ENCODE data around the gene CHMP2A. TPM values are rescaled to one million over a fixed set of nuclear protein-coding genes. Genes with fewer than 3 reads are reported as not detected.

The CHMP2A gene
- total and polyA plus RNA-seq, 2 of the 13 experiments (the other 11 are each of a cell fraction or from before 2014, with no cell fraction given), result 49.7 to 55.0 TPM

GRCh38 chr19:58511353-58512208 is 43.3 kb downstream of the CHMP2A start, which contains the start of gene SLC27A5 (continued):
- TF ChIP-seq NR2C2 (CRISPR knock-in tag; IDR thresholded peaks at IDR 0.05; ENCODE audit: borderline replicate concordance) (peak; percentile 86), ZFP41 (CRISPR knock-in tag; IDR thresholded peaks at IDR 0.05; ENCODE audit: borderline replicate concordance) (no peak), HDAC6 (IDR thresholded peaks at IDR 0.05; ENCODE audit: low read depth, low read length) (no peak), NFE2L2 (IDR thresholded peaks at IDR 0.05; ENCODE audit: low read length) (no peak), ZNF30 (CRISPR knock-in tag; IDR thresholded peaks at IDR 0.05) (no peak), FOXK2 (IDR thresholded peaks at IDR 0.05) (no peak), ZNF383 (CRISPR knock-in tag; IDR thresholded peaks at IDR 0.05; ENCODE audit: borderline replicate concordance) (no peak), U2AF2 (IDR thresholded peaks at IDR 0.05; ENCODE audit: low read depth, low read length) (no peak), THRA (CRISPR knock-in tag; IDR thresholded peaks at IDR 0.05; ENCODE audit: borderline replicate concordance) (peak; percentile 60; the same call in 1 of the 2 replicates), MAZ (IDR thresholded peaks at IDR 0.05; ENCODE audit: borderline replicate concordance, low read depth, low read length) (no peak), MAZ (CRISPR knock-in tag; IDR thresholded peaks at IDR 0.05; ENCODE audit: low read depth) (0 out of 2 replicates have a peak, but pooled peaks have one; percentile 33), CEBPG (CRISPR knock-in tag; IDR thresholded peaks at IDR 0.05) (no peak), HMGA1 (CRISPR knock-in tag; conservative IDR thresholded peaks at IDR 0.05) (no peak), HOXD1 (CRISPR knock-in tag; IDR thresholded peaks at IDR 0.05) (0 out of 2 replicates have a peak, but pooled peaks have one; percentile 52), CENPBD1 (CRISPR knock-in tag; IDR thresholded peaks at IDR 0.05; ENCODE audit: borderline replicate concordance, low read depth) (no peak), ZNF160 (CRISPR knock-in tag; IDR thresholded peaks at IDR 0.05) (peak; percentile 48; the same call in 1 of the 2 replicates), SUZ12 (IDR thresholded peaks at IDR 0.05; ENCODE audit: low read depth, low read length) (no peak), RARG (CRISPR knock-in tag; IDR thresholded peaks at IDR 0.05; ENCODE audit: low read depth) (no peak), RXRA (CRISPR knock-in tag; IDR thresholded peaks at IDR 0.05) (peak; percentile 94), KLF6 (CRISPR knock-in tag; IDR thresholded peaks at IDR 0.05) (no peak), HNRNPUL1 (IDR thresholded peaks at IDR 0.05; ENCODE audit: low read depth, low read length) (no peak)
- TF ChIP-seq, protein P1, sequence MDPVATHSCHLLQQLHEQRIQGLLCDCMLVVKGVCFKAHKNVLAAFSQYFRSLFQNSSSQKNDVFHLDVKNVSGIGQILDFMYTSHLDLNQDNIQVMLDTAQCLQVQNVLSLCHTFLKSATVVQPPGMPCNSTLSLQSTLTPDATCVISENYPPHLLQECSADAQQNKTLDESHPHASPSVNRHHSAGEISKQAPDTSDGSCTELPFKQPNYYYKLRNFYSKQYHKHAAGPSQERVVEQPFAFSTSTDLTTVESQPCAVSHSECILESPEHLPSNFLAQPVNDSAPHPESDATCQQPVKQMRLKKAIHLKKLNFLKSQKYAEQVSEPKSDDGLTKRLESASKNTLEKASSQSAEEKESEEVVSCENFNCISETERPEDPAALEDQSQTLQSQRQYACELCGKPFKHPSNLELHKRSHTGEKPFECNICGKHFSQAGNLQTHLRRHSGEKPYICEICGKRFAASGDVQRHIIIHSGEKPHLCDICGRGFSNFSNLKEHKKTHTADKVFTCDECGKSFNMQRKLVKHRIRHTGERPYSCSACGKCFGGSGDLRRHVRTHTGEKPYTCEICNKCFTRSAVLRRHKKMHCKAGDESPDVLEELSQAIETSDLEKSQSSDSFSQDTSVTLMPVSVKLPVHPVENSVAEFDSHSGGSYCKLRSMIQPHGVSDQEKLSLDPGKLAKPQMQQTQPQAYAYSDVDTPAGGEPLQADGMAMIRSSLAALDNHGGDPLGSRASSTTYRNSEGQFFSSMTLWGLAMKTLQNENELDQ (CRISPR knock-in tag; IDR thresholded peaks at IDR 0.05; ENCODE audit: borderline replicate concordance), result no peak
- TF ChIP-seq, protein P2, sequence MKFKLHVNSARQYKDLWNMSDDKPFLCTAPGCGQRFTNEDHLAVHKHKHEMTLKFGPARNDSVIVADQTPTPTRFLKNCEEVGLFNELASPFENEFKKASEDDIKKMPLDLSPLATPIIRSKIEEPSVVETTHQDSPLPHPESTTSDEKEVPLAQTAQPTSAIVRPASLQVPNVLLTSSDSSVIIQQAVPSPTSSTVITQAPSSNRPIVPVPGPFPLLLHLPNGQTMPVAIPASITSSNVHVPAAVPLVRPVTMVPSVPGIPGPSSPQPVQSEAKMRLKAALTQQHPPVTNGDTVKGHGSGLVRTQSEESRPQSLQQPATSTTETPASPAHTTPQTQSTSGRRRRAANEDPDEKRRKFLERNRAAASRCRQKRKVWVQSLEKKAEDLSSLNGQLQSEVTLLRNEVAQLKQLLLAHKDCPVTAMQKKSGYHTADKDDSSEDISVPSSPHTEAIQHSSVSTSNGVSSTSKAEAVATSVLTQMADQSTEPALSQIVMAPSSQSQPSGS (CRISPR knock-in tag; IDR thresholded peaks at IDR 0.05), result peak; percentile 35; the same call in 1 of the 2 replicates
